Activated T-cell treated with anti-CD3 and anti-CD28 coated beads, Interleukin-2, amount 50 U/mL, for 72 hours (primary cell): ENCODE measurements around the gene GABRD. TPM values are rescaled to one million over a fixed set of nuclear protein-coding genes. Genes with fewer than 3 reads are reported as not detected.

Source experiments
- ATAC-seq, 2 donors: fragments of 150-1000 bp; cut with Tn5 transposase; replicated peaks in 1 of 2; 2 replicates each; pipeline ENCODE4 v1.10.0; 2021; ENCODE audit warnings: moderate library complexity in 2 of 2, mild to moderate bottlenecking in 1 of 2
- DNase-seq, 2 donors: peaks; one replicate each; pipeline ENCODE4 v3.0.0; 2021 to 2022; ENCODE audit warnings: mixed read lengths in 1 of 2
- H3K27ac Mint-ChIP-seq: one replicate; pipeline ENCODE4 v1.8.0; 2022; ENCODE audit warnings: mild to moderate bottlenecking, moderate library complexity, mixed read lengths
- H3K27me3 Mint-ChIP-seq: one replicate; pipeline ENCODE4 v1.8.0; 2022; ENCODE audit warnings: low read depth, mixed read lengths
- H3K36me3 Mint-ChIP-seq, 2 donors: one replicate each; pipeline ENCODE4 v1.8.0; 2022; ENCODE audit warnings: mixed read lengths in 2 of 2, mild to moderate bottlenecking in 1 of 2; ENCODE audit not compliant: insufficient read depth in 2 of 2
- H3K4me1 Mint-ChIP-seq: one replicate; pipeline ENCODE4 v1.8.0; 2022; ENCODE audit warnings: low read depth, mixed read lengths
- H3K4me3 Mint-ChIP-seq, 2 donors: one replicate each; pipeline ENCODE4 v1.8.0; 2022; ENCODE audit warnings: mild to moderate bottlenecking in 2 of 2, mixed read lengths in 2 of 2, moderate library complexity in 2 of 2
- H3K9me3 Mint-ChIP-seq, 2 donors: one replicate each; pipeline ENCODE4 v1.8.0; 2022; ENCODE audit warnings: mixed read lengths in 2 of 2
- total RNA-seq, 2 donors: library from RNA; stranded (reverse); gene quantifications; one replicate each; pipeline ENCODE4 v1.2.3, GENCODE V29; 2022

GABRD gene, protein sequence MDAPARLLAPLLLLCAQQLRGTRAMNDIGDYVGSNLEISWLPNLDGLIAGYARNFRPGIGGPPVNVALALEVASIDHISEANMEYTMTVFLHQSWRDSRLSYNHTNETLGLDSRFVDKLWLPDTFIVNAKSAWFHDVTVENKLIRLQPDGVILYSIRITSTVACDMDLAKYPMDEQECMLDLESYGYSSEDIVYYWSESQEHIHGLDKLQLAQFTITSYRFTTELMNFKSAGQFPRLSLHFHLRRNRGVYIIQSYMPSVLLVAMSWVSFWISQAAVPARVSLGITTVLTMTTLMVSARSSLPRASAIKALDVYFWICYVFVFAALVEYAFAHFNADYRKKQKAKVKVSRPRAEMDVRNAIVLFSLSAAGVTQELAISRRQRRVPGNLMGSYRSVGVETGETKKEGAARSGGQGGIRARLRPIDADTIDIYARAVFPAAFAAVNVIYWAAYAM
- not detected for total RNA-seq

- DNase-seq (peak; percentile 19 to 21), ATAC-seq (peak; percentile 26 to 64)
- Mint-ChIP-seq H3K36me3 (no peaks in the 10 kb centered on the region), H3K4me1 (no peaks in the 10 kb centered on the region), H3K4me3 (peak within 1 kb of the TSS; percentile 61 to 76), H3K27ac (no peak within 1 kb of the TSS), H3K9me3 (no peaks in the 10 kb centered on the region), H3K27me3 (peaks cover 56% of the 10 kb centered on the region)
These were observed at the start of gene GABRD for GRCh38 chr1:2019172-2019543. TSS of gene GABRD (plus strand) at chr1:2019345. CDS start at chr1:2019424, 79 bp downstream.

- ATAC-seq, result no peak
- DNase-seq, result no peak
- no peaks in the 10 kb centered on the region for H3K4me1 Mint-ChIP-seq
- H3K27me3 Mint-ChIP-seq, result peaks cover 7% of the 10 kb centered on the region
- peaks cover 0 to 5% of the 10 kb centered on the region in 2 donors for H3K9me3 Mint-ChIP-seq
- H3K27ac Mint-ChIP-seq, result no peak overlapping the region
- H3K4me3 Mint-ChIP-seq, result no peak overlapping the region
- no peaks in the 10 kb centered on the region for H3K36me3 Mint-ChIP-seq
These were observed 49.6 kb upstream of the GABRD start for GRCh38 chr1:1969505-1969900.

GRCh38 chr1:1969953-1970716 is 49.0 kb upstream of the GABRD start:
- peaks cover 7% of the 10 kb centered on the region for H3K27me3 Mint-ChIP-seq
- DNase-seq (no peak), ATAC-seq (no peak)
- no peaks in the 10 kb centered on the region for H3K4me1 Mint-ChIP-seq
- H3K9me3 Mint-ChIP-seq, result peaks cover 0 to 5% of the 10 kb centered on the region in 2 donors
- no peak overlapping the region for H3K4me3 Mint-ChIP-seq
- no peaks in the 10 kb centered on the region for H3K36me3 Mint-ChIP-seq
- no peak overlapping the region for H3K27ac Mint-ChIP-seq

DNA sequence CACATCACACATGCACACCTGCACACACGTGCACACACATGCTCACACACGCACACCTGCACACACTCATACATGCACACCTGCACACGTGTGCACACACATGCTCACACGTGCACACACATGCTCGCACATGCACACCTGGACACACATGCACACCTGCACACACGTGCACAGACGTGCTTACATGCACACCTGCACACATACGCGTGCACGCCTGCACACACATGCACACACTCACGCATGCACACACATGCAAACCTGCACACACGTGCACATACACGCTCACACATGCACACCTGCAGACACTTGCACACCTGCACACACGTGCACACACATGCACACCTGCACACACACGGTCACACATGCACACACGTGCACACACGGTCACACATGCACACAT is 48.1 kb upstream of the GABRD start:
- H3K27me3 Mint-ChIP-seq, result peaks cover 7% of the 10 kb centered on the region
- no peaks in the 10 kb centered on the region for H3K36me3 Mint-ChIP-seq
- no peak overlapping the region for H3K27ac Mint-ChIP-seq
- peaks cover 0 to 5% of the 10 kb centered on the region in 2 donors for H3K9me3 Mint-ChIP-seq
- H3K4me3 Mint-ChIP-seq, result no peak overlapping the region
- DNase-seq (no peak), ATAC-seq (no peak)
- no peaks in the 10 kb centered on the region for H3K4me1 Mint-ChIP-seq

- Mint-ChIP-seq H3K4me3 (no peak overlapping the region), H3K36me3 (no peaks in the 10 kb centered on the region), H3K27ac (no peak overlapping the region), H3K9me3 (peaks cover 0 to 5% of the 10 kb centered on the region in 2 donors), H3K27me3 (peaks cover 7% of the 10 kb centered on the region), H3K4me1 (no peaks in the 10 kb centered on the region)
- DNase-seq, result no peak
- no peak for ATAC-seq
These were observed 47.5 kb upstream of the GABRD start for GRCh38 chr1:1971688-1972087.

- Mint-ChIP-seq H3K4me1 (no peaks in the 10 kb centered on the region), H3K4me3 (no peak overlapping the region), H3K36me3 (no peaks in the 10 kb centered on the region), H3K27me3 (peaks cover 1% of the 10 kb centered on the region), H3K27ac (no peak overlapping the region), H3K9me3 (peaks cover 0 to 5% of the 10 kb centered on the region in 2 donors)
- no peak for ATAC-seq
- DNase-seq, result no peak
These were observed 46.0 kb upstream of the GABRD start for GRCh38 chr1:1972976-1973715.

DNA sequence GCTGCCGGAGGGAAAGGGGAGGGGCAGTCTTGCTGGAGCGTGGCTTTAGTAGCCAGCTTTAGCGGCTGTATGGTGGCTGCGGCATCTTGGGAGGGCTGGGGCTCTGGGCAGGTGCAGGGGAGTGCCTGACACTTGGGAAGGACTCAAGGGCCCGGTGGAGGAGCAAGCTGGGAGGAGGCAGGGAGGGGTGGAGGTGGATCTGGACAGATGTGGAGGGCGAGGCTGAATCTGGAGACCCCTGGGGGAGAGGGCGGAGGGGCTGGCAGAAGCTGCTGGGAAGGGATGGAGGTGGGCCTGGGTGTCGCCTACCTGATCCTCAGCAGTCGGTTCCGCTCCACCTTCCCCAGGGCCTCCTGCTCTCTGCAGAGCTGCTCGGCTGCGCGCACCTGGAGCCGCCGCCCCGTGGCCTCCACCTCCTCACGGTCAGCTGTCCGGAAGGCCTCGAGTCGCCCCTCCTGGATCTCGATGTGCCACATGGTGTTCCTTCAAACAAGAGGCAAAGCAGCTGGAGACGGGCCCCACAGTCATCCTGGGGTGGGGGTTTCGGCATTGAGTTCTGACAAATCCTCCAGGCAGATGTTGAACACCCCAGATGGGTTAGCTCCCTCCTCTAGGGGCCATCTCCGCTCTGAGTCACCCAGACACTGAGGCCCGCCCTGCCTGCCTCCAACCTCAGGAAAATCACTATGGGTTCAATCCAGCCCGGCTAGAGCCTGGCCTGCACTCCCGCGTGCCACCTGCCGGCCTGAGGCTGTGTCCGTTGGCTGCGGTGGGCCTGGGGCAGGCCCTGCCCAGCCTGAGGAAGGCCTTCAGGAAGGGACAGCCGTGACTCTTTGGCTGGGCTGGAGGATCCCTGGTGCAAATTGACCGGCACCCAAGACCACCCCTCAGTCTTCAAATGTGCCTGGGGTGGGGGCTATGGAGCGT is 45.2 kb upstream of the GABRD start:
- Mint-ChIP-seq H3K27ac (no peak overlapping the region), H3K4me3 (no peak overlapping the region), H3K36me3 (peaks cover 0 to 5% of the 10 kb centered on the region in 2 donors), H3K4me1 (no peaks in the 10 kb centered on the region), H3K27me3 (no peaks in the 10 kb centered on the region), H3K9me3 (peaks cover 3 to 8% of the 10 kb centered on the region in 2 donors)
- ATAC-seq, result no peak
- no peak for DNase-seq

DNA sequence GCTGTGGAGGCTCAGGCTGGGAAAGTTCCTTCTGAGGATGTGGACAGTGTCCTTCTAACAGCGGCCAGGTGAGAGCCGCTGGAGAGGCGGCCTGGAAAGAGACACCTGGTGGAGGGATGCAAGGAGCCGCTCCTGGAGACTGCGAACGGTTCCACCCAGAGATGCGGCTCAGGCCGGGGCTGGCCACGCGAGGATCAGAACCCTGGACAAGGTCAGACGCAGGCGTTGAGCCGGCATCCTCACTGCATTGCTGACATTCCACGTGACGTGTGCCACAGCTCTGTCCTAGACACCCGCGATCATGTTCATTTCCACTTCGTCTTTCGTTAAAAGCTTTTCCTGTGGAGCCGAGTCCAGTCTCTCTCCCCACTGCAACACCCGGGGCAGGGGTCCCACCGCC is 44.3 kb upstream of the GABRD start:
- DNase-seq, result no peak
- Mint-ChIP-seq H3K4me3 (no peak overlapping the region), H3K27me3 (no peaks in the 10 kb centered on the region), H3K27ac (no peak overlapping the region), H3K4me1 (no peaks in the 10 kb centered on the region), H3K9me3 (peaks cover 3 to 11% of the 10 kb centered on the region in 2 donors), H3K36me3 (peaks cover 0 to 6% of the 10 kb centered on the region in 2 donors)
- no peak for ATAC-seq

DNA sequence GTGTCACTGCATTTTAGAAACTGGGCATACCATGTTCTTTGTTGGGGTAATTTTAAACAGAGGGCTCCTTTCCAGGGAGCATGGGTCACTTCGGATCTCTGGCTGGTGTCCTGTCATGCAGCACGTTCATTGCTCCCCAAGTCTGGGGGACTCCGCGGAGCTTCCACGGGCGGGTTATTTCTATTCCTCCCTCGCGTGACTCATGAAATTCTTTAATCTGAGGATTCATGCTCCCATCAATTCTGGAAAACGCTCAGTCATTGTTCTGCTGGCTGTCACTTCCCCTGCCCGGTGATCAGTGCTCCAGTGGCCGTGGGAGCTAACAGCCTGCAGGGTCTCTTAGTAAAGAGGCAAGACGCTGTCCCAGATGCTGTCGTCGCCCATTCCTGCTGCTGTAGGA is 43.6 kb upstream of the GABRD start:
- Mint-ChIP-seq H3K4me1 (no peaks in the 10 kb centered on the region), H3K27me3 (no peaks in the 10 kb centered on the region), H3K4me3 (no peak overlapping the region), H3K36me3 (peaks cover 0 to 6% of the 10 kb centered on the region in 2 donors), H3K27ac (no peak overlapping the region), H3K9me3 (peaks cover 3 to 11% of the 10 kb centered on the region in 2 donors)
- no peak for ATAC-seq
- no peak for DNase-seq

DNA sequence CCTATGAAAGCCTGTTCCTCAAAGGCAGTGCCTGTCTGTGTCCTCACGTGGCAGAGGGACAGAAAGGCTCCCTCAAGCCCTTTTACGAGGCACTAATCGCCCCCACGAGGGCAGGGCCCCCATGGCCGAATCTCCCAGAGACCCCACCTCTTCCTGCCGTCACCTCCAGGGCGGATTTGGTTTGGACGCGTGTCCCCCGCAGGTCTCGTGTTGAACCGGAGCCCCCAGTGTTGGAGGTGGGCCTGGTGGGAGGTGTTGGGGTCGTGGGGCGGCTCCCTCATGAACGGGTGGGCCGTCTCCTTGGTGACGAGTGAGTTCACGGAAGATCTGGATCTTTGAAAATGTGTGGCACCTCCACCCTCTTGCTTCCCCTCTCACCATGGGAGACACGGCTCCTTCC is 43.1 kb upstream of the GABRD start:
- Mint-ChIP-seq H3K4me3 (no peak overlapping the region), H3K9me3 (peaks cover 3 to 6% of the 10 kb centered on the region in 2 donors), H3K4me1 (no peaks in the 10 kb centered on the region), H3K36me3 (peaks cover 0 to 6% of the 10 kb centered on the region in 2 donors), H3K27ac (no peak overlapping the region), H3K27me3 (no peaks in the 10 kb centered on the region)
- no peak for DNase-seq
- ATAC-seq, result no peak

DNA sequence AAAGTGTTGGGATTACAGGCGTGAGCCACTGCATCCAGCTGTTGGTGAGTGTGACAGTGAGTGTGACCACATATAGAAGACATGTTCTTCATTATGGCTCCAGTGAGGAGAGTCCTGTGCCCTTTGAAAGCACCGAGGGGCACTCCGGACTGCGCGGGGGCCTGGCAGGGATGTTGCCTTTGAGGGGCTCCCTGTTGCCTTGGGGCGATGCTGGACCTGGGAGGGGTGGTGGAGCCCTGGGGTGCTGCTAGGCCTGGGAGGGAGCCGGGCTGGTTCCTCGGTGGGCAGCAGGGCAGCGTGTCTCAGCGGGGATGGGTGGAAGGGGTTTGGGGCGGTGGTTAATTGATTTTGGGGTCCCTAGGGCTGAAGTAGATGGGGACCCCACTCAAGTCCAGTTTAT is 41.0 kb upstream of the GABRD start:
- Mint-ChIP-seq H3K36me3 (peaks cover 0 to 6% of the 10 kb centered on the region in 2 donors), H3K27ac (no peak overlapping the region), H3K27me3 (no peaks in the 10 kb centered on the region), H3K4me1 (no peaks in the 10 kb centered on the region), H3K4me3 (no peak overlapping the region), H3K9me3 (peaks cover 3 to 6% of the 10 kb centered on the region in 2 donors)
- no peak for ATAC-seq
- no peak for DNase-seq
